A673 (cell line): ENCODE data around the gene KCNMA1. TPM values are rescaled to one million over a fixed set of nuclear protein-coding genes. Genes with fewer than 3 reads are reported as not detected.

ENCODE experiments used
- BruUV-seq: library from RNA; stranded (reverse); fragments of 400-500 nt; replicated peaks from 2 replicates; lab custom pipeline; 2021; lab: Mats Ljungman, UMichigan
- CTCF ChIA-PET: fragments of 300-600 bp; sonication (Branson Sonifier 250); formaldehyde crosslinking; loops from one replicate; lab custom pipeline; 2022; ENCODE audit warnings: antibody characterized with exemption; lab: Charles Lee
- POLR2A ChIA-PET: fragments of 300-600 bp; sonication (Branson Sonifier 250); formaldehyde crosslinking; loops from one replicate; lab custom pipeline; 2022; ENCODE audit warnings: antibody characterized with exemption; ENCODE audit not compliant: low non-redundant PET; lab: Charles Lee
- DNase-seq: peaks from one replicate; pipeline ENCODE4 v3.0.0-alpha.2; 2015; ENCODE audit warnings: low spot score
- H3K27ac ChIP-seq: fragments of 200-600 bp; sonication (generic); 2 replicates; pipeline ENCODE4 v1.5.1; 2016; ENCODE audit warnings: mixed run types, low read depth, mild to moderate bottlenecking, mixed read lengths, antibody characterized with exemption, low read length; ENCODE audit not compliant: poor library complexity, severe bottlenecking
- H3K27me3 ChIP-seq: fragments of 200-600 bp; sonication (generic); replicated peaks from 2 replicates; pipeline ENCODE4 v1.6.1; 2017; ENCODE audit warnings: mixed run types, low read depth, mild to moderate bottlenecking, mixed read lengths, antibody characterized with exemption, low read length; ENCODE audit not compliant: insufficient read depth, poor library complexity
- H3K36me3 ChIP-seq: fragments of 200-600 bp; sonication (generic); 2 replicates; pipeline ENCODE4 v1.6.1; 2016; ENCODE audit warnings: mixed run types, mild to moderate bottlenecking, mixed read lengths, antibody characterized with exemption, low read length; ENCODE audit not compliant: insufficient read depth, poor library complexity, severe bottlenecking
- H3K4me1 ChIP-seq: fragments of 200-600 bp; sonication (generic); 2 replicates; pipeline ENCODE4 v1.6.1; 2017; ENCODE audit warnings: mixed run types, mild to moderate bottlenecking, mixed read lengths, antibody characterized with exemption, low read length; ENCODE audit not compliant: insufficient read depth, poor library complexity, severe bottlenecking
- H3K4me3 ChIP-seq: fragments of 200-600 bp; sonication (generic); 2 replicates; pipeline ENCODE4 v1.5.1; 2016; ENCODE audit warnings: low read depth, mixed run types, mild to moderate bottlenecking, mixed read lengths, low read length; ENCODE audit not compliant: poor library complexity, severe bottlenecking
- H3K9me3 ChIP-seq: fragments of 200-600 bp; sonication (generic); 2 replicates; pipeline ENCODE4 v1.6.1; 2016; ENCODE audit warnings: mixed run types, low read depth, mild to moderate bottlenecking, mixed read lengths, antibody characterized with exemption, low read length; ENCODE audit not compliant: poor library complexity, severe bottlenecking
- EZH2 ChIP-seq: fragments of 200-600 bp; sonication (generic); IDR thresholded peaks from 2 replicates; pipeline ENCODE4 v1.6.1; 2017; ENCODE audit warnings: borderline replicate concordance, low read depth, mild to moderate bottlenecking, mixed read lengths, antibody characterized with exemption, low read length; ENCODE audit not compliant: poor library complexity, severe bottlenecking
- intact Hi-C: fragments of 100-400 bp; cut with micrococcal nuclease; formaldehyde crosslinking; loops from one replicate; pipeline ENCODE4 v1.10.0; 2022; ENCODE audit not compliant: unreplicated experiment
- total RNA-seq: library from RNA; stranded (reverse); gene quantifications from 2 replicates; pipeline ENCODE4 v1.2.3, GENCODE V29; 2021
- TF ChIP-seq, protein P1 (sequence below): fragments of 300-800, 200-600 bp; sonication (generic); conservative IDR thresholded peaks from 2 replicates; pipeline ENCODE4 v1.5.1; 2017; ENCODE audit warnings: low read depth, mild to moderate bottlenecking, antibody characterized with exemption, low read length, moderate library complexity, mixed read lengths

The KCNMA1 gene
- total RNA-seq, 1 experiment from 2014 or later: 0.84 TPM

GRCh38 chr10:77068272-77068671 is 569.3 kb downstream of the KCNMA1 start:
- Histone ChIP-seq H3K27me3 (no peaks in the 10 kb centered on the region), H3K4me3 (no peak overlapping the region), H3K4me1 (no peaks in the 10 kb centered on the region), H3K27ac (no peak overlapping the region), H3K36me3 (no peaks in the 10 kb centered on the region), H3K9me3 (no peaks in the 10 kb centered on the region)
- ChIA-PET POLR2A (no interaction called here), CTCF (no interaction called here)
- intact Hi-C loops: no loop called here
- no peak for TF ChIP-seq EZH2
- TF ChIP-seq, protein P1, sequence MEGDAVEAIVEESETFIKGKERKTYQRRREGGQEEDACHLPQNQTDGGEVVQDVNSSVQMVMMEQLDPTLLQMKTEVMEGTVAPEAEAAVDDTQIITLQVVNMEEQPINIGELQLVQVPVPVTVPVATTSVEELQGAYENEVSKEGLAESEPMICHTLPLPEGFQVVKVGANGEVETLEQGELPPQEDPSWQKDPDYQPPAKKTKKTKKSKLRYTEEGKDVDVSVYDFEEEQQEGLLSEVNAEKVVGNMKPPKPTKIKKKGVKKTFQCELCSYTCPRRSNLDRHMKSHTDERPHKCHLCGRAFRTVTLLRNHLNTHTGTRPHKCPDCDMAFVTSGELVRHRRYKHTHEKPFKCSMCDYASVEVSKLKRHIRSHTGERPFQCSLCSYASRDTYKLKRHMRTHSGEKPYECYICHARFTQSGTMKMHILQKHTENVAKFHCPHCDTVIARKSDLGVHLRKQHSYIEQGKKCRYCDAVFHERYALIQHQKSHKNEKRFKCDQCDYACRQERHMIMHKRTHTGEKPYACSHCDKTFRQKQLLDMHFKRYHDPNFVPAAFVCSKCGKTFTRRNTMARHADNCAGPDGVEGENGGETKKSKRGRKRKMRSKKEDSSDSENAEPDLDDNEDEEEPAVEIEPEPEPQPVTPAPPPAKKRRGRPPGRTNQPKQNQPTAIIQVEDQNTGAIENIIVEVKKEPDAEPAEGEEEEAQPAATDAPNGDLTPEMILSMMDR: no peak
- DNase-seq: no peak
- BruUV-seq: no TSS peak

DNA sequence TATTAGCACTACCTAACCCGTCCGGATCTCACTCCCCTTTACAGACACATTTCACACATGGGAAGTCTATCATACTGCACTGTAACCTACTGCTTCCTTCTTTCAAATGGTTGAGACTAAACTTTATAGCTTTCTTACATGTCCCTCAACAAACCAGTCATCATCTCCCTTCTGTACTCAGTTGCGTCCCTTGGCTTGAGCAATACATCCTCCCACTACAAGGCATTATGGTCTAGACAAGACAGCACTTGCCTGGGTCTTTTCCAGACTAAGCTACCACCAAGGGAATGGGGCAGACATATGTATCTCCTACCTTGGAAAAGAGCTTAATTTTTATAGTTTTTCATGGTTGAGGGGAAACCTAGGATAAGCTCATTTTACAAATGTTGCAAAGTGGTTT is 575.2 kb downstream of the KCNMA1 start:
- Histone ChIP-seq H3K4me3 (no peak overlapping the region), H3K9me3 (no peaks in the 10 kb centered on the region), H3K27me3 (peaks cover 15% of the 10 kb centered on the region), H3K36me3 (no peaks in the 10 kb centered on the region), H3K4me1 (no peaks in the 10 kb centered on the region), H3K27ac (no peak overlapping the region)
- intact Hi-C loops: no loop called here
- no TSS peak for BruUV-seq
- CTCF ChIA-PET: no interaction called here
- DNase-seq: no peak
- POLR2A ChIA-PET: no interaction called here
- TF ChIP-seq EZH2: no peak
- TF ChIP-seq, protein P1: no peak

GRCh38 chr10:77060913-77061312 is 576.7 kb downstream of the KCNMA1 start:
- Histone ChIP-seq H3K9me3 (no peaks in the 10 kb centered on the region), H3K4me1 (no peaks in the 10 kb centered on the region), H3K4me3 (no peak overlapping the region), H3K36me3 (no peaks in the 10 kb centered on the region), H3K27me3 (peaks cover 15% of the 10 kb centered on the region), H3K27ac (no peak overlapping the region)
- DNase-seq: no peak
- ChIA-PET CTCF (no interaction called here), POLR2A (no interaction called here)
- intact Hi-C loops: no loop called here
- TF ChIP-seq EZH2: no peak
- TF ChIP-seq, protein P1: no peak
- no TSS peak for BruUV-seq
